HTERT RPE-1 (cell line): ENCODE results near the gene CNPY4.
"Not testable (repeated sequence)": the region's sequence is repeated elsewhere in the genome, so short reads cannot be mapped to it uniquely, and the experiment has no call there.

Experiments used
- in situ Hi-C: fragments of 300-500 bp; cut with MboI; formaldehyde crosslinking; loops from 4 replicates; pipeline ENCODE4 v1.14.3; 2020; ENCODE audit warnings: low sequenced_read_pairs

The CNPY4 gene

DNA sequence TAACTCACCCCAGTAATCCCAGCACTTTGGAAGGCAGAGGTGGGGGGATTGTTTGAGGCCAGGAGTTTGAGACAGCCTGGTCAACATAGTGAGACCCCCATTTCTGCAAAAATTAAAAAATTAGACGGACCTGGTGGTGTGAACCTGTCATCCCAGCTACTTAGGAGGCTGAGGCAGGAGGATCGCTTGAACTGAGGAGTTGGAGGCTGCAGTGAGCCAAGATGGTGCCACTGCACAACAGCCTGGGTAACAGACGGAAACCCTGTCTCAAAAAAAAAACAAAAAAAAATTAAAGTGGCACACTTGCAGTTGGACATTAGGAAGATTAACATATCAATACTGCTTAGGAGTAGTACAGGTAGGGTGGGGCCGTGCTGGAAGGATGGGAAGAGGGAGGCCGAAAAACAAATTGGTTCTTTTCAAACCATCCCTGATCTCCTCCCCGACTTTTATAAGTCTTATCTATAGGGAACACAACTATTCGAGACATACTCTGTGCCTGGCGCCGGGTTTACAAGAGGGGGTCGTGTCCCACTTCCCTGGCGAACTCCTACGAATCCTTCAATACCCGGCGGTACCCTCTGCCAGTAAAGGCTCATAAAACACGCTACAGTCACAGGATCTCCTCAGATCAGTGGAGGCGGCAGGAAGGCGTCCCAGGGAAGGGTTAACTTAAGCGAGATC lies 904 bp upstream of the CNPY4 start:
- in situ Hi-C loops, result no loop called here

GRCh38 chr7:100119970-100120732 lies 717 bp downstream of the CNPY4 start:
- in situ Hi-C loops, result no loop called here

GRCh38 chr7:100120733-100121036 lies 1.3 kb downstream of the CNPY4 start:
- in situ Hi-C loops, result no loop called here

DNA sequence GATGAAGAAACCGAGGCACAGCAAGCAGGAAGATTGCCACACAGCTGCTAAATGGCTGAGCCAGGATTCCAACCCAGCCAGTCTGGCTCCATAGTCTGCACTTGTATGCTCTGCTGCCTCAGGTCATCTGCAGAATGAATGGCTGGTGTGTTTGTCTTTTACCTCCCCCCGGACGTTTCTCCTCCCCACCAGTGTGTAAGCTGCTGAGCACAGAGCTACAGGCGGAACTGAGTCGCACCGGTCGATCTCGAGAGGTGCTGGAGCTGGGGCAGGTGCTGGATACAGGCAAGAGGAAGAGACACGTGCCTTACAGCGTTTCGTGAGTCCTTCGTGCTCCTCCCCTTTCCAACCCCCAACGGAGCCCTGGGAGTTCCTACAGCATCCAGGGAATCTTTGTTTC lies 2.6 kb downstream of the CNPY4 start:
- in situ Hi-C loops, result no loop called here

DNA sequence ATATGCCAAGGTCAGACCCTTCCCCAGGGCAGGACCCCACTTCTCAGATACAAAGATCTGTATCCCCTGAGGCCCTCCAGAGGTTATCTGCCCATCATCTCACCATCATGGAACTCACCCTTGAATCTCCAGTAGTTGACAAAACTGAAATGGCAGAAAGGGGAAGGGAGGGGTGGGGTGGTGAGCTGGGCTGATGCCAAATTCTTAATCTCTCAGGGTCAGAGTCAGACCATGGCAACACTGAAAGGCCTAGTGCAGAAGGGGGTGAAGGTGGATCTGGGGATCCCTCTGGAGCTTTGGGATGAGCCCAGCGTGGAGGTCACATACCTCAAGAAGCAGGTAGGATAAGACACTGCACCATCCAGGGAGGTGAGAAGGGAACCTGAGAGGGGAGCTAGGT lies 3.1 kb downstream of the CNPY4 start:
- in situ Hi-C loops, result no loop called here

DNA sequence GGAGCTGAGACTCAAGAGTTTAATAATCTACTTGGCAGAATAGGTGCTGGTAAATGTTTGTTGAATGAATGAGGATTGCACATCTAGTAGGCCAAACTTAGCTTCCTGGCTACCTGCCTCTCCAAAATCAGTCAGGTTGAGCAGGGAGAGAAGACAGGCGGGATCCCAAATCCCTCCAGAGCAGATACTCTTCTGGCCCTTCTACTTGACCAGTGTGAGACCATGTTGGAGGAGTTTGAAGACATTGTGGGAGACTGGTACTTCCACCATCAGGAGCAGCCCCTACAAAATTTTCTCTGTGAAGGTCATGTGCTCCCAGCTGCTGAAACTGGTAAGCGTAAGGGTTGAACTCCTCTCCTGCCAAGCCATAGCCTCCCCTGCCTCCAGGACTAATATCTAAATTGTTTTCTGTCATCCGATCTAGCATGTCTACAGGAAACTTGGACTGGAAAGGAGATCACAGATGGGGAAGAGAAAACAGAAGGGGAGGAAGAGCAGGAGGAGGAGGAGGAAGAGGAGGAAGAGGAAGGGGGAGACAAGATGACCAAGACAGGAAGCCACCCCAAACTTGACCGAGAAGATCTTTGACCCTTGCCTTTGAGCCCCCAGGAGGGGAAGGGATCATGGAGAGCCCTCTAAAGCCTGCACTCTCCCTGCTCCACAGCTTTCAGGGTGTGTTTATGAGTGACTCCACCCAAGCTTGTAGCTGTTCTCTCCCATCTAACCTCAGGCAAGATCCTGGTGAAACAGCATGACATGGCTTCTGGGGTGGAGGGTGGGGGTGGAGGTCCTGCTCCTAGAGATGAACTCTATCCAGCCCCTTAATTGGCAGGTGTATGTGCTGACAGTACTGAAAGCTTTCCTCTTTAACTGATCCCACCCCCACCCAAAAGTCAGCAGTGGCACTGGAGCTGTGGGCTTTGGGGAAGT lies 5.1 kb downstream of the CNPY4 start:
- in situ Hi-C loops, result no loop called here

GRCh38 chr7:100126239-100126930 lies 7.0 kb downstream of the CNPY4 start:
- in situ Hi-C loops, result no loop called here

GRCh38 chr7:100126931-100127865 lies 7.8 kb downstream of the CNPY4 start, which contains the start of gene MBLAC1:
TSS of gene MBLAC1 (plus strand) at chr7:100126967. CDS start at chr7:100127396, 429 bp downstream.
- in situ Hi-C loops, result no loop called here

GRCh38 chr7:100127866-100128636 lies 8.6 kb downstream of the CNPY4 start:
- in situ Hi-C loops, result no loop called here

DNA sequence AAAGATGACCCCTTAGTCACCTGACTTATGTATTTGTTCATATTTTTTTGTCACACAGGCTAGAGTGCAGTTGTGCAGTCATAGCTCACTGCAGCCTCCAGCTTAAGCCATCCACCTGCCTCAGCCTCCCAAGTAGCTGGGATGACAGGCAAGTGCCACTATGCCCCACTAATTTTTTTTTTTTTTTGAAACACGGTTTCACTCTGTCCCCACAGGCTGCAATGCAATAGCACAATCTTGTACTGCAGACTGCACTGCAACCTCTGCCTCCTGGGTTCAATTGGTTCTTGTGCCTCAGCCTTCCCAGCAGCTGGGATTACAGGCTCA lies 9.2 kb downstream of the CNPY4 start:
- in situ Hi-C loops, result no loop called here

DNA sequence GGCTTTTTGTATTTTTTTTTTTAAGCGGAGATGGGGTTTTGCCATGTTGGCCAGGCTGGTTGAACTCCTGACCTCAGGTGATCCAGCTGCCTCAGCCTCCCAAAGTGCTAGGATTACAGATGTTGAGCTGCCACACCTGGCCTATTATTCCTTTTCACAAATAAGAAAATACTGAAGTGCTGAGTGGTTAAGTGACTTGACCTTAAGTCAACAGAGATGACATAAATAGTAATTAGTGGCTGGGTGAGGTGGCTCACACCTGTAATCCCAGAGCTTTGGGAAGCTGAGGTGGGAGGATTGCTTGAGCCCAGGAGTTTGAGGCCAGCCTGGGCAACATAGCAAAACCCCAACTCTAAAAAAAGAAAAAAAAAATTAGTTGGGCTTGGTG lies 10.8 kb downstream of the CNPY4 start:
- in situ Hi-C loops, result not testable (repeated sequence)

DNA sequence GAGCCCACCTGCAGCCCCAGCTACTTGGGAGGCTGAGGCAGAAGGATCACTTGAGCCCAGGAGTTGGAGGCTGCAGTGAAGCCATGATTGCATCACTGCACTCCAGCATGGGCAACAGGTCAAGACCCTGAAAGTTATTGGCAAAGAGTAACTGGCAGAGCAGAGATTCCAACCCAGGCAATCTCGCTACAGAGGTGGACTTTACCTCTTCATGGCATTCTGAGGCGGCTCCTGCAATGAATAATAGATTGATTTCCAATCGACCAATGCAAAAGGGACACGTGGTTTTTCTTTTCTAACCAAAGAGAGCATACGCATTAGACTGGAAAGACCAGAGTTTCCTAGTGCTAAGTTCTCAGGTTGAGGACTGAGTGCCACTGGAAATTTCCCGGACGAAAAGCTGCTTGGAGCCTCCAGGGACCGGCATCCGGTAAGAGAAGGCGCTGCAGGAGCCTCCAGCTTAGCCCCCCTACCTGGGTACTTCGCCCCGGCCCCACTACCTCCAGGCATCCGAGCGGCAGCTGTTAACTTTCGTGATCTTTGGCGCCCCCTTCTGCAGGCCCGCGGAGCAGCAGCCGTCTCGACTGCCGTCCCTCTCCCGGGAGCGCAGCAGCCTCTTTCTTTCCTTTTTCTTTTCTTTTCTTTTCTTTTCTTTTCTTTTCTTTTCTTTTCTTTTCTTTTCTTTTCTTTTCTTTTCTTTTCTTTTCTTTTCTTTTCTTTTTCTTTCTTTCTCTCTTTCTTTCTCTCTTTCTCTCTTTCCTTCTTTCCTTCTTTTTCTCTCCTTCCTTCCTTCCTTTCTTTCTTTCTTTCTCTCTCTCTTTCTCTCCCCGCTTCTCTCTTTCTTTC lies 11.4 kb downstream of the CNPY4 start:
- in situ Hi-C loops, result no loop called here

- in situ Hi-C loops, result no loop called here
These were observed 12.7 kb downstream of the CNPY4 start for GRCh38 chr7:100132126-100132525.

GRCh38 chr7:100132697-100133151 lies 13.3 kb downstream of the CNPY4 start:
- in situ Hi-C loops, result no loop called here

- in situ Hi-C loops, result no loop called here
These were observed 18.7 kb downstream of the CNPY4 start for GRCh38 chr7:100137851-100138760.

DNA sequence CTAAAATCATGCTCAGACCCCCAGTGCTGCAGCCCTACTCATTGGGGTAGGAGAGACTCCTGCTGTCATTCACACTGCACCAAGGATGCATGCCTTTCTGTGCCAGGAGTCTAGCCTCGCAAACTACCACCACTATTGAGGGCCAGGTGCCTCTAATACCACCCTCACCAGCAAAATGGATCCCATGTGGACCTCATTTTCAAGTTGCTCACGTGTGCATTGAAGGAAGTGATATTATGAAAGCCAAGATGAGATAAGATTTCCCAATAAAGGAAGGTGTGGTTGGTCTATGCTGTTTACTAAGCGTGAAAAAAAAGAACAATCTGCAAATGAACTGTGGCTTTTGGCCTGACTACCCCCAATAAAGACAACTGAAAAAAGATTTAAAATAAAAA lies 22.1 kb downstream of the CNPY4 start:
- in situ Hi-C loops, result no loop called here

DNA sequence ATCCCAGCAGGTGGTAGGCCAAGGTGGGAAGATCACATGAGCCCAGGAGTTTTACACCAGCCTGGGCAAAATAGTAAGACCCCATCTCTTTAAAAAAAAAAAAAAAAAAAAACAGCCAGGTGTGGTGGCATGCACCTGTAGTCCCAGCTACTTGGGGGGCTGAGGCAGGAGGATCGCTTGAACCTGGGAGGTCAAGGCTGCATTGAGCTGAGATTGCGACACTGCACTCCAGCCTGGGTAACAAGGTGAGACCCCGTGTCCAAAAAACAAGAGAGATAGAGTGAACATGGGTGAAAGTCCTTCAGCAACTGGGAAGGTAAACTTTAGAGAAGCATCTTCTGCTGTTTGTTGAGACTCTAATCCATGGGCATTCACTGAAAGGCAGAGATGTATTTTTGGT lies 23.0 kb downstream of the CNPY4 start:
- in situ Hi-C loops, result no loop called here
